BLaER1 treated with 17β-estradiol and CSF1 and Interleukin-3, amounts not matched to agents 10 nM and 100 nM (cell line): ENCODE results near the gene BRSK2.
A peak's percentile ranks its signal among the peaks of the same experiment; 100 is the strongest.

Experiments
- H3K27ac ChIP-seq, 11 experiments: shearing (Covaris generic); formaldehyde crosslinking; 2 replicates each; pipeline ENCODE4 v1.8.1; 2022
- H3K27me3 ChIP-seq, 11 experiments: shearing (Covaris generic); formaldehyde crosslinking; 2 replicates each; pipeline ENCODE4 v1.8.1; 2022
- H3K36me3 ChIP-seq, 11 experiments: shearing (Covaris generic); formaldehyde crosslinking; 2 replicates each; pipeline ENCODE4 v1.8.1; 2022
- H3K4me1 ChIP-seq, 10 experiments: shearing (Covaris generic); formaldehyde crosslinking; 2 replicates each; pipeline ENCODE4 v1.8.1; 2022
- H3K4me2 ChIP-seq, 11 experiments: shearing (Covaris generic); formaldehyde crosslinking; 2 replicates each; pipeline ENCODE4 v1.8.1; 2022
- H3K4me3 ChIP-seq, 10 experiments: shearing (Covaris generic); formaldehyde crosslinking; 2 replicates each; pipeline ENCODE4 v1.8.1; 2022
- H3K9ac ChIP-seq, 11 experiments: shearing (Covaris generic); formaldehyde crosslinking; 2 replicates each; pipeline ENCODE4 v1.8.1; 2022
- H3K9me3 ChIP-seq, 11 experiments: shearing (Covaris generic); formaldehyde crosslinking; replicated peaks in 1 of 11; 2 replicates each; pipeline ENCODE4 v1.8.1; 2022
- H4K20me1 ChIP-seq, 11 experiments: shearing (Covaris generic); formaldehyde crosslinking; 2 replicates each; pipeline ENCODE4 v1.8.1; 2022
- Cebpa-rat ChIP-seq, 11 experiments: shearing (Covaris generic); IDR thresholded peaks; 2 replicates each; pipeline ENCODE4 v1.8.1; 2022

BRSK2 gene

DNA sequence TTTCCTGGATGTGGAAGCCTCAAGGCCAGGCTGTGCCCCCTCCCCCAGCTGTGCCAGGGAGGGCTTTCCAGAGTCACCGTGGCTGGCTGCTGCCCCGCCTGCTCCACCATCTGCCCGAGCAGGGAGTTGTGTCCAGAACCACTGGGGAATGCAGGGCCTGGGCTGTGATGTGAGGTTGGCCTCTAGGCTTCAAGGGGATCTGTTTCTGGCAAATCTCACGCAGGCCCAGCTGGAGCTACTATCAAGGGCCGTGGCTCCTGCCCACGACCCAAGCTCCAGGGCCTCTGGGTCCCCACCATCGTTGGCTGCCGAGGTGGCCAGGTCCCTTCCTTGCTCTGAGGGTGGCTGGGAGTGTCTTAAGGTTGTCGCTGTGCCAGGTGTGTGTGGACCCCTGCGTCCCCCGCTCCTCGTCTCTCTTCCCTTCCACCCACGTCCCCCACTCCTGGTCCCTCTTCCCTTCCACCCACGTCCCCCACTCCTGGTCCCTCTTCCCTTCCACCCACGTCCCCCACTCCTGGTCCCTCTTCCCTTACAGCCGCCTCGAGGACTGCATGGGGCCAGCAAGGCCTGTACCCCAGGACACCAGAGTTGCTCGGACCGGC lies 6.1 kb downstream of the BRSK2 start:
- H3K27me3 ChIP-seq, result peaks cover 32 to 56% (median 44%) of the 10 kb centered on the region in 11 experiments
- no peak overlapping the region for H3K4me3 ChIP-seq
- peaks cover 0 to 4% (median under 1%) of the 10 kb centered on the region in 10 experiments; a peak in 5 of 20 replicates for H3K4me1 ChIP-seq
- no peak overlapping the region for H3K27ac ChIP-seq
- H3K4me2 ChIP-seq, result no peak overlapping the region
- H4K20me1 ChIP-seq, result peaks cover 0 to 83% (median 34%) of the 10 kb centered on the region in 11 experiments; a peak in 18 of 22 replicates
- no peaks in the 10 kb centered on the region for H3K9me3 ChIP-seq
- no peaks in the 10 kb centered on the region for H3K36me3 ChIP-seq
- TF ChIP-seq Cebpa-rat (IDR thresholded peaks at IDR 0.05), result no peak
- no peak overlapping the region for H3K9ac ChIP-seq

DNA sequence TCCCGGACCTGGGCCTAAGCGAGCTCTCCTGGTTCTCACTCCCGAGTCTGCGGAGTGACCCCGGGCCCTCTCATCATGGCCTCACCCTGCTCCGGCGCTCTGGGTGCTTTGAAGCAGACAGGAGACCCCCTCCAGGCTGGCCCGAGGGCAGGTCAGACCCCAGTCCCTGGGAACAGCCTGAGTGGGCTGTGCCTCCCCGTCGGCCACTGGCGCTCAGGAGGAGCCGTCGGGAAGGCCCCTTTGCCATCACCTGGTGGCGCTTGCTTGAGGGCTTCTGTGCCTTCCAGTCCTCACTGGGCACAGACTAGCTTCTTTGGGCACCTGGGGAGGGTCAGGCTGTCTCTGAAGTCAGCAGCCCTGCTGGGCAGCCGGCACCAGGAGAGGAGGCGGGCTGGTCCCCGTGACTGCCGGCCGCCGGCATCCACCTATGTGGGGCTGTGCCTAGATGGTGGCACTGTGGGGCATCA lies 6.7 kb downstream of the BRSK2 start:
- Histone ChIP-seq H3K36me3 (no peaks in the 10 kb centered on the region), H3K4me1 (peaks cover 0 to 8% (median 4%) of the 10 kb centered on the region in 10 experiments; a peak in 13 of 20 replicates), H4K20me1 (peaks cover 0 to 83% (median 34%) of the 10 kb centered on the region in 11 experiments; a peak in 18 of 22 replicates), H3K27ac (no peak overlapping the region), H3K9ac (no peak overlapping the region), H3K4me2 (no peak overlapping the region), H3K4me3 (no peak overlapping the region), H3K9me3 (no peaks in the 10 kb centered on the region), H3K27me3 (peaks cover 32 to 56% (median 44%) of the 10 kb centered on the region in 11 experiments)
- no peak for TF ChIP-seq Cebpa-rat (IDR thresholded peaks at IDR 0.05)

GRCh38 chr11:1397146-1397861 lies 7.6 kb downstream of the BRSK2 start:
- Histone ChIP-seq H3K4me2 (no peak overlapping the region), H3K4me3 (no peak overlapping the region), H3K36me3 (no peaks in the 10 kb centered on the region), H3K9me3 (no peaks in the 10 kb centered on the region), H3K9ac (no peak overlapping the region), H4K20me1 (peaks cover 0 to 83% (median 39%) of the 10 kb centered on the region in 11 experiments; a peak in 20 of 22 replicates), H3K4me1 (peaks cover 1 to 17% (median 12%) of the 10 kb centered on the region in 10 experiments; a peak in 19 of 20 replicates), H3K27me3 (peaks cover 29 to 55% (median 39%) of the 10 kb centered on the region in 11 experiments), H3K27ac (no peak overlapping the region)
- no peak for TF ChIP-seq Cebpa-rat (IDR thresholded peaks at IDR 0.05)

GRCh38 chr11:1397862-1398527 lies 8.3 kb downstream of the BRSK2 start:
- H3K9me3 ChIP-seq, result no peaks in the 10 kb centered on the region
- H3K4me1 ChIP-seq, result peaks cover 8 to 24% (median 19%) of the 10 kb centered on the region in 10 experiments; a peak in 19 of 20 replicates
- H3K4me2 ChIP-seq, result no peak overlapping the region
- no peak for TF ChIP-seq Cebpa-rat (IDR thresholded peaks at IDR 0.05)
- no peak overlapping the region for H3K9ac ChIP-seq
- H3K27me3 ChIP-seq, result peaks cover 22 to 51% (median 35%) of the 10 kb centered on the region in 11 experiments
- no peak overlapping the region for H3K4me3 ChIP-seq
- H3K36me3 ChIP-seq, result no peaks in the 10 kb centered on the region
- no peak overlapping the region for H3K27ac ChIP-seq
- peaks cover 0 to 83% (median 38%) of the 10 kb centered on the region in 11 experiments; a peak in 20 of 22 replicates for H4K20me1 ChIP-seq

- H3K9ac ChIP-seq, result no peak overlapping the region
- peaks cover 12 to 31% (median 26%) of the 10 kb centered on the region in 10 experiments; a peak in 19 of 20 replicates for H3K4me1 ChIP-seq
- H3K4me3 ChIP-seq, result no peak overlapping the region
- H4K20me1 ChIP-seq, result peaks cover 0 to 84% (median 45%) of the 10 kb centered on the region in 11 experiments; a peak in 20 of 22 replicates
- H3K4me2 ChIP-seq, result no peak overlapping the region
- TF ChIP-seq Cebpa-rat (IDR thresholded peaks at IDR 0.05), result no peak
- no peak overlapping the region for H3K27ac ChIP-seq
- no peaks in the 10 kb centered on the region for H3K9me3 ChIP-seq
- H3K36me3 ChIP-seq, result no peaks in the 10 kb centered on the region
- H3K27me3 ChIP-seq, result peaks cover 16 to 51% (median 33%) of the 10 kb centered on the region in 11 experiments; a peak in 19 of 22 replicates
Observed at GRCh38 chr11:1398528-1399235, 8.9 kb downstream of the BRSK2 start.

DNA sequence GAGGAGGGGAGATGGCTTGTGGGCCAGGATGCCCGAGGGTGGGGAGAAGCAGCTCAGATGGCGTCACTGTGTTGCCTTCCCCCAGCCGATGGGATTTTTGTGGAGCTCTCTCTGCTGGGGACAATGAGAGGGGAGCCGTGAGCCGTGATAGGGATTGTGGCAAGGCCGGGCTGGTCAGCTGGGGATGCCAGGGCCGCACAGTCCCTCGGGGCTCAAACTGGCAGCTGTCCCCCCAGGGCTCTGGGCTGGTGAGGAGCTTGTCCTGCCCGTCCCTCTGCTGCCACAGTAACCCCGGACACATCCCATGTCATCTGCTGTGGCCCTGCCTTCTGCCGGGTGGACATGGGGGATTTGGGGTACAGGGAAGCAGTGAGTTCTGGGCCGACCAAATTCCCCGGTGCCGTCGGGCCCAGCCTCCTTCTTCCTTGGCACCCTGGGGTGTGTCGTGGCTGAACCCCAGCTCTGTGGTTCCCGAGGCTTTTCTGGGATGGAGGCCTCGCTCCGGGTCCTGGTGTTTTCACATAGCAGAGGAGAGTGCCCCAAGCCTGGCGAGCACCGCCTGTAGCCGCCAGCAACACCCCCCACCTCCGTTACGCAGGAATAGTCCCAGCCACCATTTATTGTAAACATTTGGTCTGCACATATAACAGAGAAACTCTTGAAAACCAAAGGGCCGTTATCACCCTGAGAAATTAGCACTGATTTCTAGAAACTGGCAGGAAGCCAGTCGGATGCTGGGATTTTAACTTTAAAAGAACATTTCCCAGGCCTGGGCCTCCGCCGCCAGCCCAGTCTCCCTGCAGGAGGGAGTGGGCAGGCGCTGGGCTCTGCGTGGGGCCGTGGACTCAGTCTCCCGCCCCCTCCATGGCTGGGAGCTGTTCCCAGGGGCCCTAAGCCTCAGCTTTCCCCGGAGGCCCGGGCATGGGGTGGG lies 9.9 kb downstream of the BRSK2 start:
- H3K4me2 ChIP-seq, result no peak overlapping the region
- peaks cover 16 to 60% (median 38%) of the 10 kb centered on the region in 11 experiments; a peak in 19 of 22 replicates for H3K27me3 ChIP-seq
- TF ChIP-seq Cebpa-rat (IDR thresholded peaks at IDR 0.05), result no peak
- H3K36me3 ChIP-seq, result no peaks in the 10 kb centered on the region
- no peak overlapping the region for H3K27ac ChIP-seq
- no peaks in the 10 kb centered on the region for H3K9me3 ChIP-seq
- peaks cover 0 to 93% (median 55%) of the 10 kb centered on the region in 11 experiments; a peak in 20 of 22 replicates for H4K20me1 ChIP-seq
- no peak overlapping the region for H3K9ac ChIP-seq
- H3K4me1 ChIP-seq, result peaks cover 12 to 41% (median 36%) of the 10 kb centered on the region in 10 experiments; a peak in 19 of 20 replicates
- no peak overlapping the region for H3K4me3 ChIP-seq

DNA sequence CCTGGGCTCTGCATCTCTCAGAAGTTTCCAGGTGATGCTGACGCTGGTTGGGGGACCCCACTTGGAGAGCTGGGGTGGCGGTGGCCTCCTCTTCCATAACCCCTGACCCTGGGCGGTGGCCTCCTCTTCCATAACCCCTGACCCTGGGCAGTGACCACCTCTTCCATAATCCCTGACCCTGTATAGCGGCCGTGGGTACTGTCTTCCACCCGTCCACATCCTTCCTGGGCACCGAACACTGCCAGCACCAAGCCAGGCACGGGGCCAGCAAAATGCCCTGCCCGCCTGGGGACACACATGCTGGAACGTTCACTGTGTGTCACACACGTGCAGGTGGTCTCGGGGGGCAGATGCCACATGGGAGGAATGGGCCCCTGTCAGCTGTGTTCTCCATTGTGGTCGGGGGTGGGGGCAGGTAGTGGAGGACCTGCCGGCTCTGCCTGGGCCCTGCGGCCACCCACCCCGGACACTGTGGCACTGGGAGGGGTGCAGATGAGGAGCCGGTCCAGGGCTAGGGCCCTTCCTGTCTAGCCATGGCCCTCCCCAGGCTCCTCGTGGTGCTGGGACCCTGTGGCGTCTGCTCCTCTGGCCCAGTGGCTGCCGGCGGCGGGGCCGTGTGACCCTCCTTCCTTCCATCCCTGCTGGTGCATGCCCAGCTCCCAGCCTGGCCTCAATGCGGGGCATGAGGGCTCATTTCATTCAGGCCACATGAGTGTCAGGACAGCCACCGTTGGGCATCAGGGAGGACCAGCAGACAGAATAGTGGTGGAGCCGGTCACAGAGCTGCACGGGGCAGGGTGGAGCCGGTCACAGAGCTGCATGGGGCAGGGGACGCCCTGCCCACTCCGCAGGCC lies 10.8 kb downstream of the BRSK2 start:
- Histone ChIP-seq H3K9me3 (no peaks in the 10 kb centered on the region), H3K36me3 (no peaks in the 10 kb centered on the region), H3K27ac (no peak overlapping the region), H3K9ac (no peak overlapping the region), H3K4me2 (peak overlapping the region in 2 of 11 experiments; percentile 42 to 84; a peak in 3 of 22 replicates), H4K20me1 (peaks cover 0 to 98% (median 59%) of the 10 kb centered on the region in 11 experiments; a peak in 20 of 22 replicates), H3K4me1 (peaks cover 12 to 49% (median 42%) of the 10 kb centered on the region in 10 experiments; a peak in 19 of 20 replicates), H3K27me3 (peaks cover 16 to 67% (median 38%) of the 10 kb centered on the region in 11 experiments; a peak in 19 of 22 replicates), H3K4me3 (no peak overlapping the region)
- no peak for TF ChIP-seq Cebpa-rat (IDR thresholded peaks at IDR 0.05)
